Testis (tissue), 3 donors: ENCODE data around the gene C17orf75. TPM values are rescaled to one million over a fixed set of nuclear protein-coding genes. Genes with fewer than 3 reads are reported as not detected.

Experiments used
- DNase-seq: peaks from one replicate; pipeline ENCODE4 v3.0.0-alpha.2; 2019
- H3K27ac ChIP-seq, 2 donors: fragments of 200-600 bp; sonication (generic); one replicate each; pipeline ENCODE4 v1.5.1; 2019
- H3K27me3 ChIP-seq: fragments of 200-600 bp; sonication (generic); one replicate; pipeline ENCODE4 v1.5.1; 2019
- H3K36me3 ChIP-seq: fragments of 200-600 bp; sonication (generic); one replicate; pipeline ENCODE4 v1.5.1; 2017; ENCODE audit warnings: low read depth; ENCODE audit errors: missing control alignments
- H3K4me1 ChIP-seq: fragments of 200-600 bp; sonication (generic); one replicate; pipeline ENCODE4 v1.5.1; 2019
- H3K4me3 ChIP-seq, 2 donors: fragments of 200-600 bp; sonication (generic); one replicate each; pipeline ENCODE4 v1.5.1; 2017 to 2019
- H3K9me3 ChIP-seq: fragments of 200-600 bp; sonication (generic); one replicate; pipeline ENCODE4 v1.5.1; 2017
- CTCF ChIP-seq, 3 experiments: fragments of 450-650 bp in 2 of 3; fragments of 200-600 bp in 1 of 3; sonication (generic) in 1 of 3; IDR thresholded peaks; one replicate each; pipeline ENCODE4 v1.5.1; 2016 to 2019; ENCODE audit warnings: antibody characterized with exemption in 3 of 3, mild to moderate bottlenecking in 2 of 3, moderate library complexity in 1 of 3
- POLR2A ChIP-seq: fragments of 450-650 bp; IDR thresholded peaks from one replicate; pipeline ENCODE4 v1.6.1; 2017; ENCODE audit warnings: antibody characterized with exemption, mild to moderate bottlenecking, moderate library complexity
- WGBS, 2 donors: methylation state at CpG; one replicate each; pipeline ENCODE4 v1.1.5; 2018; 5-methylcytosine and 5-hydroxymethylcytosine counted together
- intact Hi-C: fragments of 100-400 bp; cut with DNase I; formaldehyde crosslinking; loops from one replicate; pipeline ENCODE4 v1.15.1; 2023; ENCODE audit warnings: low total_unique reads
- polyA plus RNA-seq: library from polyadenylated mRNA; stranded (reverse); fragments of 350-450 nt; fragmentation: Illumina TruSeq; extraction: RNeasy Lipid Tissue Mini Kit (QIAGEN cat#74804); gene quantifications from one replicate; pipeline ENCODE4 v1.2.3, GENCODE V29; 2014; ENCODE audit warnings: low read depth, low replicate concordance; ENCODE audit not compliant: insufficient read depth
- total RNA-seq, 2 donors: library from RNA; depleted of rRNA; stranded (reverse); fragments of >200 nt; gene quantifications; one replicate each; pipeline ENCODE4 v1.2.3, GENCODE V29; 2016

The C17orf75 gene
- total and polyA plus RNA-seq, 3 donors from 2014 or later, result 27.4 to 39.7 (median 30.8) TPM

- no peak overlapping the region for H3K27ac ChIP-seq
- H3K36me3 ChIP-seq, result no peaks in the 10 kb centered on the region
- WGBS, 2 donors, result 79 to 84% methylated on average over 11 of the region's 11 CpGs
- H3K9me3 ChIP-seq, result no peaks in the 10 kb centered on the region
- H3K27me3 ChIP-seq, result no peaks in the 10 kb centered on the region
- no peak for DNase-seq
- no peak overlapping the region for H3K4me3 ChIP-seq
- intact Hi-C loops, result no loop called here
- TF ChIP-seq POLR2A (no peak), CTCF (IDR thresholded peaks at IDR 0.05) (no peak)
- H3K4me1 ChIP-seq, result peaks cover 7% of the 10 kb centered on the region
These were observed 53.4 kb downstream of the C17orf75 start for GRCh38 chr17:32288615-32289014.

- no peak for DNase-seq
- H3K4me1 ChIP-seq, result peaks cover 9% of the 10 kb centered on the region
- no peaks in the 10 kb centered on the region for H3K27me3 ChIP-seq
- TF ChIP-seq CTCF (IDR thresholded peaks at IDR 0.05) (no peak), POLR2A (no peak)
- no peak overlapping the region for H3K27ac ChIP-seq
- WGBS, 2 donors, result 90 to 93% methylated on average over 5 to 10 of the region's 10 CpGs
- no peak overlapping the region for H3K4me3 ChIP-seq
- intact Hi-C loops, result no loop called here
- no peaks in the 10 kb centered on the region for H3K9me3 ChIP-seq
- no peaks in the 10 kb centered on the region for H3K36me3 ChIP-seq
These were observed 54.0 kb downstream of the C17orf75 start for GRCh38 chr17:32287804-32288511.

- H3K4me1 ChIP-seq, result peaks cover 9% of the 10 kb centered on the region
- TF ChIP-seq POLR2A, result no peak
- no peak for TF ChIP-seq CTCF (IDR thresholded peaks at IDR 0.05)
- 82 to 93% methylated on average over 5 of the region's 5 CpGs for WGBS, 2 donors
These were observed 55.5 kb downstream of the C17orf75 start for GRCh38 chr17:32286518-32286900.

GRCh38 chr17:32285746-32286517, 56.0 kb downstream of the C17orf75 start:
- no peaks in the 10 kb centered on the region for H3K9me3 ChIP-seq
- H3K27ac ChIP-seq, result no peak overlapping the region
- H3K4me3 ChIP-seq, result no peak overlapping the region
- H3K36me3 ChIP-seq, result no peaks in the 10 kb centered on the region
- TF ChIP-seq POLR2A (no peak), CTCF (IDR thresholded peaks at IDR 0.05) (no peak)
- DNase-seq, result no peak
- H3K27me3 ChIP-seq, result no peaks in the 10 kb centered on the region
- 87 to 90% methylated on average over 9 of the region's 9 CpGs for WGBS, 2 donors
- intact Hi-C loops, result no loop called here
- peaks cover 9% of the 10 kb centered on the region for H3K4me1 ChIP-seq

More at GRCh38 chr17:32286518-32286900, 55.5 kb downstream of the C17orf75 start:
- intact Hi-C loops, result no loop called here
- H3K4me3 ChIP-seq, result no peak overlapping the region
- no peaks in the 10 kb centered on the region for H3K27me3 ChIP-seq
- H3K36me3 ChIP-seq, result no peaks in the 10 kb centered on the region
- no peak for DNase-seq
- H3K9me3 ChIP-seq, result no peaks in the 10 kb centered on the region
- no peak overlapping the region for H3K27ac ChIP-seq
